Retinal pigment epithelial cell (primary cell): ENCODE data around the gene TENM3.

ENCODE experiments used
- DNase-seq: peaks from one replicate; pipeline ENCODE4 v3.0.0-alpha.2; 2010; ENCODE audit warnings: low read depth
- H3K4me3 ChIP-seq: 2 replicates; pipeline ENCODE4 v1.5.1; 2011; ENCODE audit warnings: mild to moderate bottlenecking, low read length, control low read depth, moderate library complexity
- TF ChIP-seq, protein P1 (sequence below): conservative IDR thresholded peaks from 2 replicates; pipeline ENCODE4 v1.5.1; 2011; ENCODE audit warnings: low read depth, low read length, control low read depth, inconsistent platforms

Gene TENM3

DNA sequence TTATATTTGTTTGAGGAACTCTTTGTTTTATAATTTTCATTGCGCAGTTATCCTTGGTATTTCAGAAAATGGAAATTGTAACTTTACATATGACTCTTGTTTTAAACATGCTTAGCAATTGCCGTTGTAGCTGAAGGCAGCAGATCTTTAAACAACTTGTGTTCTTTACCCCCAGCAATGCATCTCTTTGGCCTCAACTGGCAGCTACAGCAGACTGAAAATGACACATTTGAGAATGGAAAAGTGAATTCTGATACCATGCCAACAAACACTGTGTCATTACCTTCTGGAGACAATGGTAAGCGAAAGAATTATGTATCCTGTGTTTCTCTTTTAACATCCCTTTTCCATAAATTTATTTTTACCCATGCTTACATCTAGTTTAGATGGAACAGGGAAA lies 410.4 kb downstream of the TENM3 start:
- no peak overlapping the region for H3K4me3 ChIP-seq
- TF ChIP-seq, protein P1, sequence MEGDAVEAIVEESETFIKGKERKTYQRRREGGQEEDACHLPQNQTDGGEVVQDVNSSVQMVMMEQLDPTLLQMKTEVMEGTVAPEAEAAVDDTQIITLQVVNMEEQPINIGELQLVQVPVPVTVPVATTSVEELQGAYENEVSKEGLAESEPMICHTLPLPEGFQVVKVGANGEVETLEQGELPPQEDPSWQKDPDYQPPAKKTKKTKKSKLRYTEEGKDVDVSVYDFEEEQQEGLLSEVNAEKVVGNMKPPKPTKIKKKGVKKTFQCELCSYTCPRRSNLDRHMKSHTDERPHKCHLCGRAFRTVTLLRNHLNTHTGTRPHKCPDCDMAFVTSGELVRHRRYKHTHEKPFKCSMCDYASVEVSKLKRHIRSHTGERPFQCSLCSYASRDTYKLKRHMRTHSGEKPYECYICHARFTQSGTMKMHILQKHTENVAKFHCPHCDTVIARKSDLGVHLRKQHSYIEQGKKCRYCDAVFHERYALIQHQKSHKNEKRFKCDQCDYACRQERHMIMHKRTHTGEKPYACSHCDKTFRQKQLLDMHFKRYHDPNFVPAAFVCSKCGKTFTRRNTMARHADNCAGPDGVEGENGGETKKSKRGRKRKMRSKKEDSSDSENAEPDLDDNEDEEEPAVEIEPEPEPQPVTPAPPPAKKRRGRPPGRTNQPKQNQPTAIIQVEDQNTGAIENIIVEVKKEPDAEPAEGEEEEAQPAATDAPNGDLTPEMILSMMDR: no peak
- no peak for DNase-seq

DNA sequence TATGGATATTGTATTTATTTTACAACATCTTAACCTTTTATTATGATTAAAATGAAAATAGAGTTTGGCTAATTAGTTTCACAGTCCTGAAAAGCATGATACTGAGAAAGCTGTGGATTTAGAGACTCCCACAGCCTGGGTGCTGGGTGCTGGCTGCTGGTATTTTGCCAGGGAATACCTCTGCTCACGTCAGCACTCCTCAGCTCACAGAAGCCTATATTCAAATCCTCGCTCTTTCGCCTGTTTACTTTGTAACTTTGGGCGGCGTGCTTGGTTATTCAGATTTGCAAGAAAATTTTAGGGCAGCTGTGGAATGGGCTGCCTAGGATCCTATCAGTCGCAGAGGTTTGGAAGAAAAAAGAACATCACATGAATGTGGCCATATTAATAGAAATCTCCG lies 412.1 kb downstream of the TENM3 start:
- TF ChIP-seq, protein P1: no peak
- no peak overlapping the region for H3K4me3 ChIP-seq
- peak; percentile 33 for DNase-seq

DNA sequence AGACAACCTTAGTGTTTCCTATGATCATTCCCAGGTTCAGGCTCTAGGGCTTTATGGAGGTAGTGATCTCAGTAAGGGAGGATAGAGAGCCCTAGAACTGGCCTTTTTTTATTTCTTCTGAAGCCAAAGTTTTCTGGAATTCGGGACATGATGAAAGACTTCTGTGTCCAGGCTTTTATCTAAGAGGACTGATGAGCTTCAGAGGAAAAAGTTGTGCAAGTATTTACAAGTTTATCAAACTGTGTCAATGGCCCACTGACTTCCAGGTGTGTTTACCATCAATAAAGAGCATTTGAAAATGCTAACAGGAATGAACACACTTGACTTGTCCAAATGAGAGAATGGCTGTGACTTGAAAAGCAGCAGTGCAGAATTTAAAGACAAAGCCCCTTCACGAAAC lies 419.3 kb downstream of the TENM3 start:
- DNase-seq: no peak
- no peak overlapping the region for H3K4me3 ChIP-seq
- TF ChIP-seq, protein P1: no peak

DNA sequence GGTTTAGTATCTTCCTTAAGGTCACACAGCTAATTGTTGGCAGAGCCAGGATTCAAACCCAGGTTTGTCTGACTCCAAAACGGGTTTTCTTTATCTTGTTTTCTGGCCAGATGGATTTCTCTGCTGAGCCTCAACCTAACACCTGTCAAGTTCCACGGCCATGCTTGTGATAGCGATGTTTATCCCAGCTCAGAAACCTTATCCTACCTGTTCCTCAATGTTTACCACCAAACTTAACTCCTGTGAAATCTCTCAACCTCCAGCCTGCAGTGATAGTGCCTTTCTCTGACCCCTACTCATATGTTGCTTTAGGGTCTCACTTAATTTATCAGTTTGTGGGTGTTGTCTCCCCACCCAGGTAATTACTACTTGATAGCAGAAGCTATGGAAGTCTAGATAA lies 428.0 kb downstream of the TENM3 start:
- no peak for DNase-seq
- H3K4me3 ChIP-seq: no peak overlapping the region
- TF ChIP-seq, protein P1: no peak

DNA sequence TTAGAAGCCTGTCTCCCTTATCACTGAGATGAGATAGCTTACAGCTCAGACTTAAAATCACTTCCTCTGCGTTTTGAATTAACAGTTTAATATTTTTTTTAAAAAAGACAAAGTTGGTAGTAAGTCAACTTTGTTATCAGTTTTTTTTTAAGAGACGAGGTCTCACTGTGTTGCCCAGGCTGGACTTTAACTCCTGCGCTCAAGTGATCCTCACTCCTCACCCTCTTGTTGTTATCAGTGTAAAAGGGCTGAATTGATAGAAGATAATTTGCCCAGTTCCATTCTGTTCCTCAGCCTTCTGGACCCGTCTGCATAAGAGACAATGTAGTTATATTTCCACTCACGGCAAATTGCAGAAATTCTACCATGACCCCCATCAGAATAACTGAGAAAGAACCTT lies 428.5 kb downstream of the TENM3 start:
- no peak for DNase-seq
- no peak overlapping the region for H3K4me3 ChIP-seq
- TF ChIP-seq, protein P1: no peak

DNA sequence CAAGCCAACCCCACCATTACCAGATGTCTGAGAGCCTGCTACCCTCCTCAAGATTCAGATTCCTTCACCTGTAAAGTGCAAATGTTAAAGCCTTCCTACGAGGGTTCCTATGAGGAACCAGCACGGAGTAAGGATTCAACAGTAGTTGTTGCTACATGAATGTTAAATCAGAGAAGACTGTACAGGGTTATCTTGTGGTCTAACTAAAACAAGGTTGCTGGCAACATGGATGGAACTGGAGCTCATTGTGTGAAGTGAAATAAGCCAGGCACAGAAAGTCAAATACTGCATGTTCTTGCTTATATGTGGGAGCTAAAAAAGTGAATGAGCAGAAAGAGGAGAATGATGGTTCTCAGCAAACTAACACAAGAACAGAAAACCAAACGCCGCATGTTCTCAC lies 435.4 kb downstream of the TENM3 start:
- TF ChIP-seq, protein P1: no peak
- H3K4me3 ChIP-seq: no peak overlapping the region
- DNase-seq: no peak

DNA sequence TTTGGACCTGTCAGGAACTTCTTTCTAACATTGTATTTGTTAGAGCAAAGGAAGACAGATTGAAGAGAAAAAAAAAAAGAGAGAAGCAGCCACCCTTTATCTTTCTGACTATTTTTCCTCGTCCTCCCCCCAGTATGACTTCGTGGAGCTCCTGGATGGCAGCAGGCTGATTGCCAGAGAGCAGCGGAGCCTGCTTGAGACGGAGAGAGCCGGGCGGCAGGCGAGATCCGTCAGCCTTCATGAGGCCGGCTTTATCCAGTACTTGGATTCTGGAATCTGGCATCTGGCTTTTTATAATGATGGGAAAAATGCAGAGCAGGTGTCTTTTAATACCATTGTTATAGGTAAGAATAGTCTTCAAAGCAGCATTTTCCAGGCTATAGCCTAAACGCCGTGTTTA lies 436.3 kb downstream of the TENM3 start:
- no peak for DNase-seq
- no peak overlapping the region for H3K4me3 ChIP-seq
- TF ChIP-seq, protein P1: no peak
